ENCODE measurements around the gene RHBDD2. TPM values are rescaled to one million over a fixed set of nuclear protein-coding genes. Genes with fewer than 3 reads are reported as not detected.
"Not testable (repeated sequence)": the region's sequence is repeated elsewhere in the genome, so short reads cannot be mapped to it uniquely, and the experiment has no call there.

Gene RHBDD2
- total RNA-seq, 2 experiments from 2014 or later: 18.6 to 20.3 TPM

- CTCF ChIA-PET (ENCODE audit: unreplicated experiment): no interaction called here
- H3K9me3 ChIP-seq (ENCODE audit: low read length): no peaks in the 10 kb centered on the region
- H3K4me3 ChIP-seq (ENCODE audit: low read depth, low read length, poor library complexity, severe bottlenecking): no peak overlapping the region
- H3K36me3 ChIP-seq (ENCODE audit: insufficient read depth, low read length): no peaks in the 10 kb centered on the region
- no peak for DNase-seq (ENCODE audit: low spot score)
- no peak for TF ChIP-seq EZH2phosphoT487 (IDR thresholded peaks at IDR 0.05; ENCODE audit: borderline replicate concordance, low read depth, low read length)
- no peak for TF ChIP-seq CTCF (conservative IDR thresholded peaks at IDR 0.05; ENCODE audit: low read length)
- BruUV-seq (replicated peaks): no TSS peak
- H3K4me2 ChIP-seq (ENCODE audit: low read length): no peak overlapping the region
- intact Hi-C loops (cut with micrococcal nuclease; ENCODE audit: unreplicated experiment): loop anchor here (5.0 kb wide), 1 partner anchor 87 kb away; no protein-coding TSS in a partner anchor
- no peaks in the 10 kb centered on the region for H3K79me2 ChIP-seq (ENCODE audit: insufficient read depth, low read depth, low read length)
- no peaks in the 10 kb centered on the region for H3K4me1 ChIP-seq (ENCODE audit: insufficient read depth, low read length, poor library complexity, severe bottlenecking)
- no peak overlapping the region for H3K27ac ChIP-seq (ENCODE audit: low read depth, low read length, poor library complexity, severe bottlenecking)
- POLR2A ChIA-PET: no interaction called here
- H3K9me2 ChIP-seq (ENCODE audit: insufficient read depth, low read length): no peaks in the 10 kb centered on the region
- no peak overlapping the region for H2AFZ ChIP-seq (ENCODE audit: low read length)
- H4K20me1 ChIP-seq (ENCODE audit: insufficient read depth, low read length): no peaks in the 10 kb centered on the region
Measured at GRCh38 chr7:75870557-75871161, 8.2 kb upstream of the RHBDD2 start.

- H4K20me1 ChIP-seq (ENCODE audit: insufficient read depth, low read length): no peaks in the 10 kb centered on the region
- no peaks in the 10 kb centered on the region for H3K9me2 ChIP-seq (ENCODE audit: insufficient read depth, low read length)
- no peak overlapping the region for H3K4me3 ChIP-seq (ENCODE audit: low read depth, low read length, poor library complexity, severe bottlenecking)
- intact Hi-C loops (cut with micrococcal nuclease; ENCODE audit: unreplicated experiment): loop anchor here (5.0 kb wide), 1 partner anchor 85 kb away; no protein-coding TSS in a partner anchor
- H3K4me1 ChIP-seq (ENCODE audit: insufficient read depth, low read length, poor library complexity, severe bottlenecking): no peaks in the 10 kb centered on the region
- no peak overlapping the region for H3K4me2 ChIP-seq (ENCODE audit: low read length)
- no peak overlapping the region for H3K27ac ChIP-seq (ENCODE audit: low read depth, low read length, poor library complexity, severe bottlenecking)
- ChIA-PET CTCF (ENCODE audit: unreplicated experiment) (no interaction called here), POLR2A (interaction anchor here (0.6 kb wide), 2 partner anchors 50 to 164 kb away, joined by 5 to 6 read pairs; no protein-coding TSS in a partner anchor)
- H3K9me3 ChIP-seq (ENCODE audit: low read length): no peaks in the 10 kb centered on the region
- no peaks in the 10 kb centered on the region for H3K79me2 ChIP-seq (ENCODE audit: insufficient read depth, low read depth, low read length)
- H3K36me3 ChIP-seq (ENCODE audit: insufficient read depth, low read length): no peaks in the 10 kb centered on the region
- DNase-seq (ENCODE audit: low spot score): no peak
- TF ChIP-seq CTCF (conservative IDR thresholded peaks at IDR 0.05; ENCODE audit: low read length) (no peak), EZH2phosphoT487 (IDR thresholded peaks at IDR 0.05; ENCODE audit: borderline replicate concordance, low read depth, low read length) (no peak)
- BruUV-seq (replicated peaks): no TSS peak
- H2AFZ ChIP-seq (ENCODE audit: low read length): no peak overlapping the region
Measured at GRCh38 chr7:75872073-75872782, 6.6 kb upstream of the RHBDD2 start.

GRCh38 chr7:75874180-75874579 is 4.7 kb upstream of the RHBDD2 start:
- CTCF ChIA-PET (ENCODE audit: unreplicated experiment); BruUV-seq (replicated peaks); H3K9me2 ChIP-seq (ENCODE audit: insufficient read depth, low read length); H3K79me2 ChIP-seq (ENCODE audit: insufficient read depth, low read depth, low read length); H3K36me3 ChIP-seq (ENCODE audit: insufficient read depth, low read length); POLR2A ChIA-PET; H3K4me1 ChIP-seq (ENCODE audit: insufficient read depth, low read length, poor library complexity, severe bottlenecking); H3K9me3 ChIP-seq (ENCODE audit: low read length); H2AFZ ChIP-seq (ENCODE audit: low read length); DNase-seq (ENCODE audit: low spot score); H4K20me1 ChIP-seq (ENCODE audit: insufficient read depth, low read length); H3K4me3 ChIP-seq (ENCODE audit: low read depth, low read length, poor library complexity, severe bottlenecking); H3K4me2 ChIP-seq (ENCODE audit: low read length); H3K27ac ChIP-seq (ENCODE audit: low read depth, low read length, poor library complexity, severe bottlenecking): not testable (repeated sequence)
- intact Hi-C loops (cut with micrococcal nuclease; ENCODE audit: unreplicated experiment): loop anchor here (5.0 kb wide), 1 partner anchor 83 kb away; no protein-coding TSS in a partner anchor
